EH (cell line): ENCODE results near the gene CLIP1.

ENCODE experiments used
- DNase-seq: peaks from one replicate; pipeline ENCODE4 v3.0.0-alpha.2; 2015; ENCODE audit warnings: low read depth

CLIP1 gene

DNA sequence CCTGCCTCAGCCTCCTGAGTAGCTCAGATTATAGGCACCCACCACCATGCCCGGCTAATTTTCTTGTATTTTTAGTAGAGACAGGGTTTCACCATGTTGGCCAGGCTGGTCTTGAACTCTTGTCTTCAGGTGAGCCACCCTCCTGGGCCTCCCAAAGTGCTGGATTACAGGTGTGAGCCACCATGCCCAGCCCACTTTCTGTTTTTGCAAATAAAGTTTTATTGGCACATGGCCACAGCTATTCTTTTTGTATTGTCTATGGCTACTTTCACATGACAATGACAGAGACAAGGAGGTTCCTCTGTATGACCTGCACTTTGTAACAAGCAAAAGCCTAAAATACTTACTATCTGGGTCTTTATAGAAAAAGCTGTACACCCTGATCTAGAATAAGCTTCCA lies 176.9 kb downstream of the CLIP1 start:
- no peak for DNase-seq

DNA sequence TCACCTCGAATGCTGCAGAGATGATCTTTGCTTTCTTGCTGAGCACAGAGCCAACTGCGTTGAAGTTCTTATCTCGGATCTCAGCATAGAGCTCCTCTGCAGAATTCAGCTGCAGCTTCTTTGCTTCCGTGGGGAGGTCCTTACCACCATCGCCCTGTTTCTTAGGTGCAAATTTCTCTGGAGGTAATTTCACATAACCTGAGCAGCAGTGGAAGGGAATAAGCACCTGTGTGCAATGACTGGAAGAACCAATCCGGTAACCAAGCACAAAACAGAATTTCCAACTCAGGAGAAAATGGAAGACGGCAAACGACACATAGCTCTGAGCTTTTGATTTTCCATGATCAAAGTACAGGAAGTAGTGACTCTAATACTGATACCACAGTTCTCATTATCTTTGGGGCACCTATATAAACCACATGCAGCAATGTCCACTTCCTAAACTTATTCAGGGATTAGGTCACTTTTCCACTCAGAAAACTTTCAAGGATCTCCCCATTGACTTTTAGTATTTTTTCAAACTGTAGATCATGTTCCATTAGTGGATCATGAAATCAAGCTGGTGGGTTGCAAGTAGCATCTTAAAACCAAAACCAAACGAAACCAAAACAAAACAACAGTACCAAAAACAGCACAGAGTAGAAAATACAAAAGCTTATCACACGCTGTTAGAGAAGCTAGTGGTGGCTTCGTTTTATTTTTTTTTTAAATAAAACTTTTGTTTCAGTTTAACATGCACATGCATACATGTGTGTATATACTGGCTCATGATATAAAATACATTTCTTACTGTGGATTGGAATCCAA lies 177.7 kb downstream of the CLIP1 start:
- DNase-seq = no peak

DNA sequence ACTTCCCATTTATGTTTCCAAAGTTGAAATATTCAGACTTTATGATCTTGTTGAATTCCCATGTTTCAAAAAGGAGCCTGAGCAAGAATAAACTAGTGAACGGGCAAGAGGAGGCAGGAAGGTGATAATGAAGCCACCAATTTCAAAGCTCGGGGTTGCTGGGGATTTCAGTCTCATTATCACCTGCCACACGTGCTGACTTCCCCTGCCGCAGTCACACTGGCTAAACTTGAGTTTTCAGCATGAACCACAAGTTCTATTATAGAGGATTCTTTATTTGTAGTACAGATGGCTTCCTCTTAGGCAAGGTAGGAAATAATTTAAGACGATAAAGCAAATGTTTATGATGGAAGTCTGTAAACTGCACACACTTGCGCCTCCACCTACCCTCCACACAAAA lies 178.5 kb downstream of the CLIP1 start:
- no peak for DNase-seq

DNA sequence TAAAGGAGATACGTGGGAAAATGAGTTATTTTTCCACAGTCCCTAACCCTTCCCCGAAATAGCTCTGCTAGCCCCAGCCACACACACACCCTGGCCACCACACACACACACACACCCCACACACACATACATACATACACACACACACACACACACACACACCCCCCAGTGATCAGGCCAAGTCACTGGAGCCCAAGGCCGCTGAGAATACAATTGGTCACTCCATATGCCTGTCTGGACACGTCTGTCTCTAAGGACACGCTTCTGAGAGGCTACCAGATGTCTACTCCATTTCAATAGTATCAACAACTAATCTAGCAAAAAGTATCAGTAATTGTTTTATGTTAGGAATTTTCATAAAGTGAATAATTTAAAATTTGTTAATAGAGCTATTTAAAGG lies 183.6 kb downstream of the CLIP1 start:
- no peak for DNase-seq

DNA sequence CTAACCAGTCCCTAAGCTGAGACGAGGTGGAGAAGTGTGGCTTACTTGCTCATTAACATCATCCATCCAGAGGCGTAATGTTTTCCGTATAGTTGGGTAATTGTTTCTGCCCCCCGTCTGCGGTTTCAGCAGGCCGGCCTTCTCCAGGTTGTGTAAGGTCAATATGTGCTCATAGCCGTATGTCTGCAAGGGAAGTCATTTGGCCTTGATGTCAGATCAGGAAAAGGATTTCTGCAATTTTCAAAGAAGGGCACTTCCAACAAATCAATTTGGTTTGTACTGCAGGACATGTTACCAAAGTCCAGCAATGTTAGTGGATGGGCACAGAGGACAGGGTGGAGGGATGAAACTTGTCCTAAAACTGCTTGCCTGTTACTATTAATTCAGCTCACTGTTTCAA lies 186.7 kb downstream of the CLIP1 start:
- no peak for DNase-seq

DNA sequence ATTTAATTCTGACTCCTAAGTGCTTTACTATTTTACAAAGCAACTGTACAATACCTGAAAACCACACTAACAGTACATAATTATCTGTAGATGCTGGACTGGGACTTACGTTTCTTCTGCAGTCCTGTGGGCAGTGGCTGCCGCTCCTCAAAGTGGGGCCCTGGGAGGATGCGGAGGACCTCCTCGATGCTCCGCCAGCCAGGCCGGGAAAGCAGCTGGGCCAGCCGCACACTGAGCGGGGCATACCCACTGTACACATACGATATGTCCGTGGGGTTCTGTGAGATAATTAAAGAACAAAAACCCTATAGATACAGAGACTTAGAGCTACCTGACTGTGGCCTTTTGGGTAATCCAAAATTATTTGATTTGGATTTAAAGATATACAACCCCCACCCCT lies 189.8 kb downstream of the CLIP1 start:
- no peak for DNase-seq

DNA sequence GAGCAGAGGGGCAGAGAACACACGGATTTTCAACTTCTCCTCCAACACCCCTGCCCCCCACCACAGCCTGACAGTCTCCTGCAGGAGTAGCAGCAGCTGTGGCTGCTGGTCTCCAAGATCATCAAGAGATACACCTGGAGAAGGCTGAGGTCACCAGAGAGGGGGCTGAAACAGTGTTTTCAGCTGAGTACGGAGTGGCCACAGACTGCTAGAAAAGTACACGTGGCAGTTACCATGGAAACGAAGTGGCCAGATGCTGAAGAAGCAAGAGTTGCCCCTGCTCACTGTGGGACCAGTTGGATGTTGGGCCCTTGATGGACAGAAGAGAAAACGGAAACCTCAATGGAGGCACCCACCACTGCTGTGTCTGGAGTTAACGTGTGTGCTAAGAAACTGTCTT lies 191.7 kb downstream of the CLIP1 start:
- DNase-seq = no peak

DNA sequence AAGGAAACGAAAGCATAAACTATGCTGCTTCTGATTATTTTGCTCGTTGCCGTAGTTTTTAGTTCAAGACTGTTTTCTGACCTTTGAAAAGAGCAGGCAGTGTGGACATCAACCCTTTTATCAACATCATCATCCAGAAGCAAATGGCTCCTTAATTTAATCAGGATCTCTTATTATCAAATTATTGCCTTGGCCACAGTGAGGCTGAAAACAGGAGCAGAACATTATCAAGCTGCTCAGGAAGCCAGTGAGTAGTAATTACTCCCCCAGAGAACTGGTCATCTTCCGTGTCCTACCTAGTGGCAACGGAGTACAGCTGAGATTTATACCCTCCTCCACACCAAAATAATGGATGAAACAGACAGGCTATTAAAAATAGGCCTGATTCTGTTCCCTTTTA lies 194.4 kb downstream of the CLIP1 start:
- DNase-seq = no peak

DNA sequence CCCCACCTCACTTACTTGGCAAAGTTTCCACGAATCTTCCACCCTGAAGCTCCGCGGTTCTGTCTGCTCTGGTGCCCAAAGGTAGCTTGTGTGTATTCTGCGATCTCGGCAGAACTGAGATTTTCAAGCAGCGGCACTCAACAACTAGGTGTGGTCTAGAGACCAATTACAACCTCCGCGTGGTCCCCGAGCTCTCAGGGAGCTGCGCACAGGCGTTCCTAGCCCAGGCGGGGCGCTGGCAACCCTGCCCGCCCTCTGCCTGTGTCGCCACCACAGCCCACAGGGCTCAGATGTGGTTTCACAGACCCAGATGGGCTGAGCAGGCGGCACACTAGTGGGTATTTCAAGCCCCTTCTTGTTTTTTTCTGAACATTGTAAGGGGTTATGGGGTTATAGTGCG lies 195.1 kb downstream of the CLIP1 start:
- no peak for DNase-seq

DNA sequence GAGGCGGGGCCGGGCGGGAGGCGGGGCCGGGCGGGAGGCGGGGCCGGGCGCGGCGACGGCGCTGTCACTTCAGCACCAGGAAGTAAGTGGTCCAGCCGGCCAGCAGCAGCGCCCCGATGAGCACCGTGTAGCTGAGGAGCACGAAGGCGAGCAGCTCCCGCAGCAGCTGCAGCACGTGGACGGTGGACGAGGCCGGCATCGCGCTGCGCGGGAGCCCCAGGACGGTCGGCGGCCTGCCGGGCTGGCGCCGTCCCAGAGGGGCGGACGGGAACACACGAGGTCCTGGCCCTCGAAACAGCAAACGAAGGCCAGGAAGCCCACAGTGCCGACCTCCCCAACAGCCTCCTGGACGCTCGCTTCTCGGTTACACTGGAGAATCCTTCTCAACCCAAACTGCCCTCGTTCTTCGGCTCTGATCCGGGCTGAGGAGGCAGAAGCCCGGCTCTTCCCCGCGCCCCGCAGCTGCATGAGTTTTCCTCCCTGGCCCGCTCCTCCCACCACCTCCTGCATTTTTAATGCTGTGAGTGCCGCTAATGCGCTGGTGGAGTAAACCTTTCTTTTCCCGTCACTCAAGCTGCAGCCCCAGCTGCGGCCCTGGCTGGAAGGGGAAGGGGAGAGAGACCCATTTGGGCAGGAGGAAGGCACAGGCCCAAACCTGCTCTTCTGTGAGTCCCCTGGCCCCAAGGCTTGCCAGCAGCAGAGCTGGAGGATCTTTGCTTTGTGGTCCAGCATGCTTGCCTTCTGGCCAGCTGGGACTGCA lies 195.9 kb downstream of the CLIP1 start:
- no peak for DNase-seq

DNA sequence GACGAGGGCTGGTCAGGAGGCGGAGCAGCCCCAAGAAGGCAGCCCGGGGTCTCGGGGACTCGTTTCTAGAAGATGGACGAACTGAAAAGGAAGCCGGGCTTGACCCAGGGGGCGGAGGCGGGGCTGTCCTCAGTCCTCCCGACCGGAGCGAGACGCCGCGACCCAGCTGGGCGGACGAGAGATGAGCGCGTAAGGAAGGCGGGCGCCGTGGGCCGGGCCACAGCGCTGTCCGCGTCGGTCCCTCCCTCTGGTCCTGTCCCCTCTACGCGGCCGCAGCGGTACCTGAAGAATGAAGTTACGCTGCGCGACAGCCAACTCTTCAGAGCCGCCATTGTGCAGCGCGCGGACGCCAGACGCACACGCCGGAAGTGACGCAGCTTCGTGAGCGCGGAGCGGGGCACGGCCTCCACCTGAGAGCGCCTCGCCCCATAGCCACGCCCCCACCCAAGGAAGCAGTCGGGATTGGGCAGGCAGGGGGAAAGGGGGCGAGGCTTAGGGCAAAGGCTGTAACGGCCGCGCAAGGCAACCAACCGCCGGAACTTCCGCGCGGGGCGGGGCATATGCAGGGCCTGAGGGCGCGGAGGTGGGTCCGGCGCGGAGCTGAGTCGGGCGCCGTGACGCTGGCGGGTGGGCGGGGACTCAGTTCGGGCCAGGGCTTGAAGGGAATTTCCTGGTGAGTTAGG lies 196.6 kb downstream of the CLIP1 start, which contains the start of gene DIABLO:
Gene DIABLO, minus strand, starts transcription at position 370 of the 683 bp plus-strand sequence. Its CDS starts 38 bp downstream, at position 332.
- DNase-seq = peak; percentile 100
